ENCODE data around the gene PARVA. TPM values are rescaled to one million over a fixed set of nuclear protein-coding genes. Genes with fewer than 3 reads are reported as not detected.

PARVA gene
- total RNA-seq, 1 donor from 2014 or later: 54.5 TPM

- DNase-seq (ENCODE audit: low read depth): no peak
Observed at GRCh38 chr11:12546660-12547059, 169.3 kb downstream of the PARVA start.

- DNase-seq (ENCODE audit: low read depth): no peak
Observed at GRCh38 chr11:12547953-12548650, 170.7 kb downstream of the PARVA start.

- DNase-seq (ENCODE audit: low read depth): peak; percentile 16
Observed at GRCh38 chr11:12552692-12553091, 175.3 kb downstream of the PARVA start.

- no peak for DNase-seq (ENCODE audit: low read depth)
Observed at GRCh38 chr11:12554122-12554521, 176.8 kb downstream of the PARVA start.

- peak; percentile 33 for DNase-seq (ENCODE audit: low read depth)
Observed at GRCh38 chr11:12556155-12556554, 178.8 kb downstream of the PARVA start.

GRCh38 chr11:12556788-12557384, 179.5 kb downstream of the PARVA start:
- peak; percentile 94 for DNase-seq (ENCODE audit: low read depth)

- no peak for DNase-seq (ENCODE audit: low read depth)
Observed at GRCh38 chr11:12559011-12559410, 181.6 kb downstream of the PARVA start.

GRCh38 chr11:12560362-12560761, 183.0 kb downstream of the PARVA start:
- DNase-seq (ENCODE audit: low read depth): no peak

GRCh38 chr11:12560861-12561260, 183.5 kb downstream of the PARVA start:
- DNase-seq (ENCODE audit: low read depth): no peak

- DNase-seq (ENCODE audit: low read depth): no peak
Observed at GRCh38 chr11:12564012-12564411, 186.6 kb downstream of the PARVA start.

GRCh38 chr11:12565406-12565805, 188.0 kb downstream of the PARVA start:
- no peak for DNase-seq (ENCODE audit: low read depth)

GRCh38 chr11:12567746-12568460, 190.5 kb downstream of the PARVA start:
- peak; percentile 46 for DNase-seq (ENCODE audit: low read depth)

GRCh38 chr11:12569499-12570425, 192.4 kb downstream of the PARVA start:
- no peak for DNase-seq (ENCODE audit: low read depth)

- DNase-seq (ENCODE audit: low read depth): no peak
Observed at GRCh38 chr11:12573707-12574485, 196.5 kb downstream of the PARVA start.

GRCh38 chr11:12577725-12578644, 200.6 kb downstream of the PARVA start:
- no peak for DNase-seq (ENCODE audit: low read depth)

GRCh38 chr11:12581416-12581815, 204.0 kb downstream of the PARVA start:
- DNase-seq (ENCODE audit: low read depth): no peak

GRCh38 chr11:12581923-12582322, 204.6 kb downstream of the PARVA start:
- peak; percentile 97 for DNase-seq (ENCODE audit: low read depth)

Measured in renal cortical epithelial cell (primary cell).